Vagina (tissue), 2 donors: ENCODE results near the gene TSR1.

Experiments used
- CTCF ChIP-seq, 3 experiments: fragments of 450-650 bp in 2 of 3; fragments of 200-600 bp in 1 of 3; sonication (generic) in 1 of 3; IDR thresholded peaks; one replicate each; pipeline ENCODE4 v1.5.1; 2017 to 2019; ENCODE audit warnings: antibody characterized with exemption in 3 of 3, mild to moderate bottlenecking in 2 of 3, moderate library complexity in 2 of 3
- POLR2A ChIP-seq, 2 donors: fragments of 450-650 bp; IDR thresholded peaks; one replicate each; pipeline ENCODE4 v1.6.1; 2017; ENCODE audit warnings: antibody characterized with exemption in 2 of 2, mild to moderate bottlenecking in 2 of 2, moderate library complexity in 2 of 2

GRCh38 chr17:2363851-2364762 lies 27.9 kb upstream of the TSR1 start:
- TF ChIP-seq POLR2A (IDR thresholded peaks at IDR 0.05) (no peak), CTCF (IDR thresholded peaks at IDR 0.05) (no peak)
